ENCODE data around the gene PNMA8C.

DNA sequence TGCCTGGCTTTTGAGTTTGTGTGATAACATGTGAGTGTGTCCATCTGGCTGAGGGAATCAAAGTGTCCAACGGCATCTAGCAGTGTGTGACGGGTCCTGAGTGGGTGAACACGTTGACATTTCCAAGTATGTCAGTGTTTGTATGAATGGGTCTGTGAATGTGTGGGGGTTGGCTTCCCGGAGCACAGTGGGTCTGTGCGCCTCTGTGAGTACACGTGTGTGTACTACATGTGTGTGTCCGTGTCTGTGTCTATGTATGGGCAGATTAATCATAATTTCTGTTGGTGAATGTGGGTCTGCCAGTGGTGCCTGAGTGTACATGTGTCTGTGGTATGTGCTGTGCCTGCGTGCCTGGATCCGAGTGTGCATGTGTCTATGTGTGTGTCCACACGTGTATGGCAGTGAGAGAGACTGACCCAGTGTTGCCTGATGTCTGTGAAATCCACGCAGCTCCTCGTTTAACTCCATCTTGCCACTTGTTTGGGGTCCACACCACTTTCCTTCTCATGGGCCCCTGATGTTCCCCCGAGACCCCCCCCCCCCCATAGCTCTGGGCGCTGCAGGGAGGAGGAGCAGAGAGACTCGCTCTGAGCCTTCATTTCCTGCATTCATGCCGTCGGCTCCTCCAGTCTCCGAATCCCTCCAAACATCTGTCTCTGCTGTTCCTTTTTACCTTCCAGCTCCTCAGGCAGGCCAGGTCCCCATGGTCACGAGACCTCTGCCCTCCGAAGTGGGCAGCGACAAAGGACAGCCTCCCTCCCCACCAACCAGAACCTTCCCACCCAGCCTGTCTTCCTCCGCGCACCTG is 20.7 kb downstream of the PNMA8C start:
- TF ChIP-seq, protein P1, sequence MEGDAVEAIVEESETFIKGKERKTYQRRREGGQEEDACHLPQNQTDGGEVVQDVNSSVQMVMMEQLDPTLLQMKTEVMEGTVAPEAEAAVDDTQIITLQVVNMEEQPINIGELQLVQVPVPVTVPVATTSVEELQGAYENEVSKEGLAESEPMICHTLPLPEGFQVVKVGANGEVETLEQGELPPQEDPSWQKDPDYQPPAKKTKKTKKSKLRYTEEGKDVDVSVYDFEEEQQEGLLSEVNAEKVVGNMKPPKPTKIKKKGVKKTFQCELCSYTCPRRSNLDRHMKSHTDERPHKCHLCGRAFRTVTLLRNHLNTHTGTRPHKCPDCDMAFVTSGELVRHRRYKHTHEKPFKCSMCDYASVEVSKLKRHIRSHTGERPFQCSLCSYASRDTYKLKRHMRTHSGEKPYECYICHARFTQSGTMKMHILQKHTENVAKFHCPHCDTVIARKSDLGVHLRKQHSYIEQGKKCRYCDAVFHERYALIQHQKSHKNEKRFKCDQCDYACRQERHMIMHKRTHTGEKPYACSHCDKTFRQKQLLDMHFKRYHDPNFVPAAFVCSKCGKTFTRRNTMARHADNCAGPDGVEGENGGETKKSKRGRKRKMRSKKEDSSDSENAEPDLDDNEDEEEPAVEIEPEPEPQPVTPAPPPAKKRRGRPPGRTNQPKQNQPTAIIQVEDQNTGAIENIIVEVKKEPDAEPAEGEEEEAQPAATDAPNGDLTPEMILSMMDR (conservative IDR thresholded peaks at IDR 0.05; ENCODE audit: low read depth, low read length) = no peak
- no peak for TF ChIP-seq EZH2 (IDR thresholded peaks at IDR 0.05; ENCODE audit: low read length, unreplicated experiment)

All from PC-3 (cell line).